ENCODE data around the gene LHX4.

The LHX4 gene

DNA sequence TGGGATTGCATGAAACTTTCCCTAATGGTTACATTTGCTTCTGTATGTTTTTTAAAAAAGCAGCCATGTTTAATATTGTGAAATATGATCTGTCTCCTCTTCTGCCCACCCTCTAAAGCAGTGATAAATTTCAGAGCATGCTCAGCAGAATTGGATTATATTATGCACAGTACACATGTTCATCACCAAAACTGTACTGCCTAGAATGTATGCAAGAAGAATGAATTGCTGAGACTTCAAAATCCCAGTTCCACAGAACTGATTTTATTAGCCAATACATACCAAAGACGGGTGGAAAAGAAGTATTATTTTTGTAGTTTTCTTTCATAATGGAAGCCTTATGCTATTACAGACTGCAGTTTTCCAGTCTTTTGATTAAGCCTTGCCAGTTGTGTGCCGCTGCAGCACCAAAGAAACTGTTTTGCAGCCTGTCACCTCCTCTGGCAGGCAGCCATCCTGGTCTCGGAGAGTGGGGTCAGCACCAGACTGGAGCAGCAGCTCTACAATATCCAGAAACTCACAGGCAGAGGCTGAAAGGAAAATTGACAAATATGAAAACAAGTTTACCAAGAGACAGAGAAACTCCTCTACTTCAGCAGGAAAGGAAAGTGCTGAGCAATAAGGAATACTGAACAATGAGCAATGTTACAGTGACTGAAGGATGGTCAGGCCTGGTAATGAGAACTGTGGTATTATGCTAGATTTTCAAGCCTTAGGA lies 58.1 kb downstream of the LHX4 start:
- no peak overlapping the region for H3K27ac ChIP-seq
- TF ChIP-seq, protein P1, sequence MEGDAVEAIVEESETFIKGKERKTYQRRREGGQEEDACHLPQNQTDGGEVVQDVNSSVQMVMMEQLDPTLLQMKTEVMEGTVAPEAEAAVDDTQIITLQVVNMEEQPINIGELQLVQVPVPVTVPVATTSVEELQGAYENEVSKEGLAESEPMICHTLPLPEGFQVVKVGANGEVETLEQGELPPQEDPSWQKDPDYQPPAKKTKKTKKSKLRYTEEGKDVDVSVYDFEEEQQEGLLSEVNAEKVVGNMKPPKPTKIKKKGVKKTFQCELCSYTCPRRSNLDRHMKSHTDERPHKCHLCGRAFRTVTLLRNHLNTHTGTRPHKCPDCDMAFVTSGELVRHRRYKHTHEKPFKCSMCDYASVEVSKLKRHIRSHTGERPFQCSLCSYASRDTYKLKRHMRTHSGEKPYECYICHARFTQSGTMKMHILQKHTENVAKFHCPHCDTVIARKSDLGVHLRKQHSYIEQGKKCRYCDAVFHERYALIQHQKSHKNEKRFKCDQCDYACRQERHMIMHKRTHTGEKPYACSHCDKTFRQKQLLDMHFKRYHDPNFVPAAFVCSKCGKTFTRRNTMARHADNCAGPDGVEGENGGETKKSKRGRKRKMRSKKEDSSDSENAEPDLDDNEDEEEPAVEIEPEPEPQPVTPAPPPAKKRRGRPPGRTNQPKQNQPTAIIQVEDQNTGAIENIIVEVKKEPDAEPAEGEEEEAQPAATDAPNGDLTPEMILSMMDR (conservative IDR thresholded peaks at IDR 0.05) = no peak

DNA sequence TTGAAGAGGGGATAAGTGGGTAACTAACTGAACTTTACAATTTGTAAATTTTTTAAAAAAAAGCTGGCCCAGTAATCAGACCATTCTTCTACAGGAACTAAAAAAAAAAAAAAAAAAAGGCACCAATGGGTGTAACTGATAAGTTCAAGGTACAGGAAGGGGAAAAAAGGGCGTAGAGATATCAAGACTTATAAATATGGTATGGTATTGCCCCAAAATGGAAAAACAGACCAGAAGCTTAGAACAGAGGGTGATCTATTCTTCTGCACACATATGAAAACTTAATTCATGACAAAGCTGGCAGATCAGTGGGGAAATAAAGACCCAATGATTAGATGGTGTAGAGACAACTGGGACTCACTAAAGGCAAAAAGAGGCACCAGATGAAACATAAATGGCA lies 58.9 kb downstream of the LHX4 start:
- H3K27ac ChIP-seq = no peak overlapping the region
- TF ChIP-seq, protein P1 (conservative IDR thresholded peaks at IDR 0.05) = no peak
- TF ChIP-seq ZFX (IDR thresholded peaks at IDR 0.05) = no peak

DNA sequence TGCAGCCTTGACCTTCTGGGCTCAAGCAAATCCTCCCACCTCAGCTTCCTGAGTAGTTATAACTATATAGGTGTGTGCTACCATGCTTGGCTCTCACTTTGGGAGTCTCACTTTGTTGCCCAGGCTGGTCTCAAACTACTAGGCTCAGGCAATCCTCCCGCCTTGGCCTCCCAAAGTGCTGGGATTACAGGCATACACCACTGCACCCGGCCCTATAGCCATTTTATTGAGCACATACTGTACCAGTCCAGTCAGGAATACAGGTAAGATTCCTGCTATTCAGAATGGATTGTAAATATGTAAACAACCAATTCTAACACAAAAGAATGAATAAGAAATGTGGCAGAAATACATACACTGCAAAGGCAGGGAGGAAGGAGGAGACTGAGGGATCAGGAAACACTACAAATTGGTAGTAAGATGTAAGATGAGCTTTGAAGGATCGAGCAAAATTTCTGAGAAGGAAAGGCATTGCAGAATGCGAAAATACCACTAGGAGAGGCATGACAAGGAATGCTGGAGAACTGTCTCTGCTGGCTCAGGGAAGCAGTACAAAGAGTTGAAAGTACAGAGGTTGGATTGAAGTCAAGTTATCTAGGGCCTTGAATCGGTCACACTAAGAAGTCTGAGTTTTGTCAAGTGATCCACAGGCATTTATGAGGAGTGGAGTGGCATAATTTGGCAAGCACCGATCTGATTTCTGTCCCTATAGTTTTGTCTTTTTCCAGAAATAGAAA lies 60.4 kb downstream of the LHX4 start:
- no peak overlapping the region for H3K27ac ChIP-seq
- TF ChIP-seq, protein P1 (conservative IDR thresholded peaks at IDR 0.05) = no peak
- no peak for TF ChIP-seq ZFX (IDR thresholded peaks at IDR 0.05)

DNA sequence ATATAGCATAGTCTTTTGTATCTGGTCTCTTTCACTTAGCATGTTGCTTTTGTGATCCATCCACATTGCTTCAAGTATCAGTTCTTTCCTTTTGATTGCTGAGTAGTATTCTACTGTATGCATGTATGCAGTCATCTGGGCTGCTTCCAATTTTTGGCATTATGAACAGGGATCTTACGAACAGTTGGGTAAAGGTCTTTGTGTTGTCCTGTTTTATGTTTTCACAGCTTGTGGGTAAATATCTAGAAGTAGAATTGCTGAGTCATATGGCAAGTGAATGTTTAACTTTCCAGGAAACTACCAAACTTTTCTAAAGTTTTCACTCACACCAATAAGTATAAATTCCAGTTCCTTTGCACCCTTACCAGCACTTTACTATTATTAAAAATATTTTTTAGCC lies 60.9 kb downstream of the LHX4 start:
- TF ChIP-seq, protein P1 (conservative IDR thresholded peaks at IDR 0.05) = no peak
- no peak for TF ChIP-seq ZFX (IDR thresholded peaks at IDR 0.05)
- H3K27ac ChIP-seq = no peak overlapping the region

DNA sequence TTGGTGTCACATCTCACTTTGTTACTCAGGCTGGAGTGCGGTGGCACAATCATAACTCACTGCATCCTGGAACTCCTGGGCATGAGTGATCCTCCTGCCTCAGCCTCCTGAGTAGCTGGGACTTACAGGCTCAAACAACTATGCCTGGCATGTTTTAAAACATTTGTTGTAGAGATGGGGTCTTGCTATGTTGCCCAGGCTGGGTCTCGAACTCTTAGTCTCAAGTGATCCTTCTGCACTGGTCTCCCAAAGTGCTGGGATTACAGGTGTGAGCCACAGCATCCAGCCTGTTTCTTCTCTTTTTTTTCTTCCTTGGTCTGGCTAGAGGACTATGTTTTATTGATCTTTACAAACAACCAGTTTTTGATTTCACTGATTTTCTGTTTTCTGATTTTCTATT lies 64.6 kb downstream of the LHX4 start:
- TF ChIP-seq, protein P1 (conservative IDR thresholded peaks at IDR 0.05) = no peak
- no peak for TF ChIP-seq ZFX (IDR thresholded peaks at IDR 0.05)

DNA sequence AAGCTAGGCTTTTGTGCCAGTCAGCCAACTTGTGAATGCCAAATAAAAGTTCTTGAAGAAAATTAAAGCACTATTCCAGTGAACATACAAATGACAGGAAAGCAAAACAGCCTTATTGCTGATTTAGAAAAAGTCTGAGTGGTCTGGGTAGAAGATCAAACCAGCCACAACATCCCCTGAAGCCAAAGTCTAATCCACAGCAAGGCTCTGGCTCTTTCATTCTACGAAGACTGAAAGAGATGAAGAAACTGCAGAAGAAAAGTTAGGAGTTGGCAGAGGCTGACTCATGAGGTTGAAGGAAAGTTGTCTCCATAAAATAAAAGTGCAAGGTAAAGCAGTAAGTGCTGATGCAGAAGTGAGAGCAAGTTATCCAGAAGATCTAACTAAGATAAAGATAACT lies 65.9 kb downstream of the LHX4 start:
- TF ChIP-seq, protein P1 (conservative IDR thresholded peaks at IDR 0.05) = no peak
- no peak for TF ChIP-seq ZFX (IDR thresholded peaks at IDR 0.05)
- no peak overlapping the region for H3K27ac ChIP-seq

More for the DNA sequence above, 64.6 kb downstream of the LHX4 start:
- H3K27ac ChIP-seq = no peak overlapping the region

DNA sequence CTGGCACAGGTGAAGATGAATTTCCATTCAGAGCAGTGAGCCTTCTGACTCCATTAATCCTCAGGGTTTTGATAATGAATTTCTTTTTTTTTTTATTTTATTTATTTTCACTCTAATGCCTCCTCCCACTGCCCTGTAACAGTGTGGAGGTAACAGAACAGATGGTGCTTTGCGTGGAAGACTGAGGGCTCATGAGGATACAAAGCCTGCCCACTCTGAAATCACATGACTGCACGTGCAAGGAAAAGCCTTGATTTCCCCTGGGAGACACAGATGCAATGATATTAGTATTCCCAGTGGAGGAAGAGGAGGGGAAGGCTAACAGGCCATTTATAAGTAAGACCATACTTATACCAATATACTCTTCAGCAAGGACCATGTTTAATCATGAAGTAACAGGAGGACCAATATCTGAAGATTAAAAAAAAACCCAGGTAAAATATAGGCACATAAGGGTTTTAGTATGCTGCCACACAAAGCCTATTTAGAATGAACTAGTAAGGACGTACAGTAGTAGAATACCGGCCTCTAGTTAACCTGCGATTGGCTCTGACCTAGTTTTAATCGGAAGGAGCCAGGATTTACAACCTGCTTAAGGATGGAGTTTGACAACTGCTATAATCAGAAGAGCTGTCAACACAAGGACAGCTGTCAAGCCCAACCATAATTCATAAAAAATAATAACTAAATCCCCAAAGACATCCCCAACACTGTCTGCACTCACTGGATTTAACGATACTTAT lies 69.6 kb downstream of the LHX4 start:
- TF ChIP-seq, protein P1 (conservative IDR thresholded peaks at IDR 0.05) = no peak
- no peak for TF ChIP-seq ZFX (IDR thresholded peaks at IDR 0.05)
- no peak overlapping the region for H3K27ac ChIP-seq

All from C4-2B (cell line).